Effector memory CD8-positive, alpha-beta T cell (primary cell): Measurements from ENCODE around the gene STT3B.

Source experiments
- ATAC-seq: fragments of 150-1000 bp; cut with Tn5 transposase; replicated peaks from 2 replicates; pipeline ENCODE4 v1.10.0; 2021; ENCODE audit warnings: mild to moderate bottlenecking, moderate library complexity
- DNase-seq, 3 experiments: peaks; one replicate each; pipeline ENCODE4 v3.0.0; 2021
- H3K27ac Mint-ChIP-seq, 2 donors: one replicate each; pipeline ENCODE4 v1.8.0; 2022; ENCODE audit warnings: mild to moderate bottlenecking in 2 of 2, mixed read lengths in 2 of 2, moderate library complexity in 2 of 2
- H3K27me3 Mint-ChIP-seq, 2 donors: one replicate each; pipeline ENCODE4 v1.8.0; 2022; ENCODE audit warnings: mixed read lengths in 2 of 2
- H3K36me3 Mint-ChIP-seq: one replicate; pipeline ENCODE4 v1.8.0; 2022; ENCODE audit warnings: mild to moderate bottlenecking, moderate library complexity, mixed read lengths; ENCODE audit not compliant: insufficient read depth
- H3K4me1 Mint-ChIP-seq, 2 donors: one replicate each; pipeline ENCODE4 v1.8.0; 2022; ENCODE audit warnings: low read depth in 2 of 2, mixed read lengths in 2 of 2
- H3K4me3 Mint-ChIP-seq, 2 donors: one replicate each; pipeline ENCODE4 v1.8.0; 2022; ENCODE audit warnings: mild to moderate bottlenecking in 2 of 2, mixed read lengths in 2 of 2, moderate library complexity in 2 of 2
- H3K9me3 Mint-ChIP-seq, 2 donors: one replicate each; pipeline ENCODE4 v1.8.0; 2022; ENCODE audit warnings: mixed read lengths in 2 of 2

STT3B gene

DNA sequence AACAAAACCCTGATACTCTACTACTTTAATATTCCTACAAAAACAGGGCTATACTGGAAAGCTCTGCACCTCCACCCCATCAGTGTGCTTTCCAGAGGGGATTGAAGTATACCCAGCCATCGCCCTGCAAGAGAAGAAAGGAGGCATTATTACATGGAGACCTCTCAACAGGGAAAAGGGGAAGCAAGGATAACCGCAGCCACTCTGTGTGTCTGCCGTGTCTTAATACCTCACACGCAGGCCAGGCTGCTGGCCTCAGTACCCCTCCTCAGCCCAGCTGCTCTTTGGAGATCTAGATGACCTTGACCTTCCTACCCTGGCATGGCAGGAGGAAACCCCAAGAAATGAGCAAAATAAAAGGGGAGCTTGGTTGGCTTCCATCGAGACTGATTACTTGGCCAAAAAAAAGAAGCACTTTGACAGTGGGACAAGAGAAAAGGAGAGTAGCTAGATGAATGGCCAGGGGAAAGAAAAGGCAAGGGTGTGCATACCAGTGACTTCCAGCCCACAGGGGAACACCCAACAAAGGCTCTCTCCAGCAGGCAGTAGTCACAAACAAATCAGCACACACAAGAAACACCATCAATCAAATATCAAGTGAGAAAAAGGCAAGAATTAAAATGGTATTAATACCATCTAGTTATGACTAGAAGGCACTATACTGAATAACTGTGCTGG is 129.4 kb downstream of the STT3B start:
- Mint-ChIP-seq H3K27ac (no peak overlapping the region), H3K27me3 (peaks cover 21 to 29% of the 10 kb centered on the region in 2 donors), H3K36me3 (no peaks in the 10 kb centered on the region), H3K4me1 (no peaks in the 10 kb centered on the region), H3K4me3 (no peak overlapping the region), H3K9me3 (peaks cover 5 to 11% of the 10 kb centered on the region in 2 donors)
- ATAC-seq, result no peak
- no peak for DNase-seq

DNA sequence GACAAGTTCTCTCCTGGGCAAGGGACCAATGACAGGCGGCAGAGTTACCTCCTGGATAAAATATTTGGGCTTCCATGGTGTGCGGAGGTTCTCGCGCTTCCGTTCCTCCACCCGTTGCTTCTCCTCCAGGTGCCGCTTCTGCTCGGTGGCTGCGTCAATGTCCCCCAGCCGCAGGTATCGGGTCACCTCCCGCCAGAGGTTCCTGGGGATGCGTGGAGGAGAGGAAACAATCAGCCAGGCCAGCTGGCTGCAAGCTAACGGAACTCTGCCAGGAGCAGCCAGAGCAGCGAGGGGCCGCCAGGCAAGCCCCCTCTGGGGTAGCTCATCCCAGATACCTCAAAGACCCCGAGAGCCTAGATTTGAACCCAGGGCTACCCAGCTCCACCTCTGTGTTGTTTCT is 131.3 kb downstream of the STT3B start:
- no peak for DNase-seq
- ATAC-seq, result no peak
- H3K27ac Mint-ChIP-seq, result no peak overlapping the region
- H3K4me1 Mint-ChIP-seq, result no peaks in the 10 kb centered on the region
- peaks cover 21 to 29% of the 10 kb centered on the region in 2 donors for H3K27me3 Mint-ChIP-seq
- no peaks in the 10 kb centered on the region for H3K9me3 Mint-ChIP-seq
- H3K36me3 Mint-ChIP-seq, result no peaks in the 10 kb centered on the region
- no peak overlapping the region for H3K4me3 Mint-ChIP-seq

GRCh38 chr3:31667582-31667981 is 134.9 kb downstream of the STT3B start:
- DNase-seq, result no peak
- H3K4me1 Mint-ChIP-seq, result no peaks in the 10 kb centered on the region
- H3K27me3 Mint-ChIP-seq, result peaks cover 21 to 44% of the 10 kb centered on the region in 2 donors

GRCh38 chr3:31668242-31668641 is 135.5 kb downstream of the STT3B start:
- Mint-ChIP-seq H3K4me1 (no peaks in the 10 kb centered on the region), H3K9me3 (no peaks in the 10 kb centered on the region), H3K4me3 (no peak overlapping the region), H3K36me3 (no peaks in the 10 kb centered on the region), H3K27me3 (peaks cover 18 to 40% of the 10 kb centered on the region in 2 donors), H3K27ac (no peak overlapping the region)
- no peak for ATAC-seq
- no peak for DNase-seq

More at GRCh38 chr3:31667582-31667981, 134.9 kb downstream of the STT3B start:
- Mint-ChIP-seq H3K4me3 (no peak overlapping the region), H3K27ac (no peak overlapping the region), H3K36me3 (no peaks in the 10 kb centered on the region), H3K9me3 (no peaks in the 10 kb centered on the region)
- no peak for ATAC-seq

DNA sequence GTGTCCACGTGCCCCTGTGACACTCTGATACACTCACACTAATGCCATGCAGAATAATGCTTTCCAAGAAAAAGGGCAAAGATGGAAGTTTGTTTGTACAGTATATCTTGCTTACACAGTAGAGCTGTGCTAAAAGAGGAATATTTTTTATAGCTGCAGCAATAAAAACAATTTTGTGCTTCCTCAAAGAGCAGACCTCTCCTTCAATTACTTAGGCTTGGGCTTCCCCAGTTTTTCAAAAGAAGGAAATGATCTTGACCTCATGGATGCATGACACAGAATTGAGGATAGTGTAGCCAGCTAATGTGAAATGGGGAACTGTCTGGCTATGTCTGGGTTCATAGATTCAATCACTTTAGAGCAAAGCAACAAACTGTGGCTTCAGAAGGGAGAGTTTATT is 137.4 kb downstream of the STT3B start:
- H3K27me3 Mint-ChIP-seq, result peaks cover 9 to 26% of the 10 kb centered on the region in 2 donors
- no peak for DNase-seq
- H3K9me3 Mint-ChIP-seq, result no peaks in the 10 kb centered on the region
- no peak overlapping the region for H3K4me3 Mint-ChIP-seq
- ATAC-seq, result no peak
- H3K27ac Mint-ChIP-seq, result no peak overlapping the region
- no peaks in the 10 kb centered on the region for H3K4me1 Mint-ChIP-seq
- no peaks in the 10 kb centered on the region for H3K36me3 Mint-ChIP-seq

DNA sequence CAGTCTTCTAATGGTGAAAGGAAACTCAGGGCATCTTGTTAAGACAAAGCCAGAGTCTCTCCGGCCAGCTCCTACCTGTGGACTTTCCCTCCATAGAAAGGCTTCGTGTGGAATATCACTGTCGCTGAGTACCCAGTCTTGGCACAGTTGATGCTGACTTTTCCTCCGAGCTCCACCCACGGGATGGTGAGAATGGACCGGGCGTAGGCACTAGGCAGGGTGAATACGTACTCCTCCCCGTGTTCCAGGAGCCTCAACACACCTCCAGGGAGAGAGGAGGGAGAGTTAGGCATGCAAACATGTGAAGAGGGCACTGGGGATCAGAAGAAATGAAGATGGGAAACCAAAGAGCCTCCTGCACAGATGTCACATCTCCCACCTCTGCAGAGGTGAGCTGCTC is 138.0 kb downstream of the STT3B start:
- DNase-seq (no peak), ATAC-seq (no peak)
- H3K27ac Mint-ChIP-seq, result no peak overlapping the region
- peaks cover 3 to 20% of the 10 kb centered on the region in 2 donors for H3K27me3 Mint-ChIP-seq
- no peak overlapping the region for H3K4me3 Mint-ChIP-seq
- no peaks in the 10 kb centered on the region for H3K4me1 Mint-ChIP-seq
- no peaks in the 10 kb centered on the region for H3K36me3 Mint-ChIP-seq
- H3K9me3 Mint-ChIP-seq, result no peaks in the 10 kb centered on the region

GRCh38 chr3:31671451-31671850 is 138.7 kb downstream of the STT3B start:
- Mint-ChIP-seq H3K27ac (no peak overlapping the region), H3K27me3 (peaks cover 0 to 15% of the 10 kb centered on the region in 2 donors), H3K4me3 (no peak overlapping the region), H3K36me3 (no peaks in the 10 kb centered on the region), H3K4me1 (no peaks in the 10 kb centered on the region), H3K9me3 (no peaks in the 10 kb centered on the region)
- DNase-seq, result no peak
- no peak for ATAC-seq

GRCh38 chr3:31671976-31672375 is 139.3 kb downstream of the STT3B start:
- Mint-ChIP-seq H3K9me3 (no peaks in the 10 kb centered on the region), H3K27me3 (peaks cover 0 to 15% of the 10 kb centered on the region in 2 donors), H3K4me1 (no peaks in the 10 kb centered on the region), H3K36me3 (no peaks in the 10 kb centered on the region), H3K27ac (no peak overlapping the region), H3K4me3 (no peak overlapping the region)
- ATAC-seq (no peak), DNase-seq (no peak)

GRCh38 chr3:31673950-31674349 is 141.2 kb downstream of the STT3B start:
- ATAC-seq (no peak), DNase-seq (no peak)
- Mint-ChIP-seq H3K27me3 (peaks cover 0 to 15% of the 10 kb centered on the region in 2 donors), H3K4me3 (no peak overlapping the region), H3K9me3 (no peaks in the 10 kb centered on the region), H3K27ac (no peak overlapping the region), H3K4me1 (no peaks in the 10 kb centered on the region), H3K36me3 (no peaks in the 10 kb centered on the region)

- Mint-ChIP-seq H3K4me1 (no peaks in the 10 kb centered on the region), H3K27ac (no peak overlapping the region)
These were observed 143.8 kb downstream of the STT3B start for GRCh38 chr3:31676556-31676955.

DNA sequence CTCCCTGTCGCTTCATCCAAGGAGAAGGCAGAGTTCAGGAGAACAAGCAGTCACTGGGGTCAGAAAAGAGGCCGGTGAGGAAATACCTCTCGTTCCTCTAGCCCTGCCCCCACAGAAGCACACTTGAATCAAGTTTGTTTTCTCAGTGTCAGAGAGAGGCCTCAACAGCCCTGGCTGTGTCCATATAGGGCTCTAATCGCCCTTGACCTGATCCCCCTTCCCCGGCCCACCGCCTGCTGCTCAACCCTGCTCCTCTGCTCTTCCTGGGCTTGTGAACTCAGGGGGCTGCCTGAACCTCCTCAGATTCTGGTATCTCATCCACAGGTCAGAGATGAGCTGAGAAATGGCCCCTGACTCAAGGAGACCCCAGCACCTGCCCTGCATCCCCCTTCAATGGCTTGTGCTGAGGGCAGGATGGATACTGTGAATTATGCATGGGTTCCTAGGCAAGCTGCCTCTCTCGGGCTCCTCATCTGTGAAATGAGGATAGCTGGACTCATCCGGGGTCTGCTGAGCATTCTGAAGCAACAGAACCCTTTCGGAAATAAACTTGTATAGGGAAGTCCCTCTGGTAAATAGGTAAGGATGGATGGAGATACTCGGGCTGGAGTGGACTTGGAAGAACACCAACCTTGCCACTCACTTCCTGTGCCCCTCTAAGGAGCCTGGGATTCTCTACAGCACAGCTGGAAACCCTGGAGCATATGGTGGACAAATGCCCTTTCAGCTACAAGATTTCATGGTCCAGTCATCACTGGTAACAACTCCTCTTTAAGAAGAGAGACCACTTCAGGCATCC is 147.5 kb downstream of the STT3B start:
- Mint-ChIP-seq H3K27ac (no peak overlapping the region), H3K36me3 (no peaks in the 10 kb centered on the region), H3K4me1 (no peaks in the 10 kb centered on the region), H3K9me3 (no peaks in the 10 kb centered on the region), H3K27me3 (peaks cover 19 to 27% of the 10 kb centered on the region in 2 donors), H3K4me3 (no peak overlapping the region)
- DNase-seq (no peak), ATAC-seq (no peak)

More at GRCh38 chr3:31676556-31676955, 143.8 kb downstream of the STT3B start:
- ATAC-seq (no peak), DNase-seq (no peak)
- Mint-ChIP-seq H3K27me3 (no peaks in the 10 kb centered on the region), H3K9me3 (no peaks in the 10 kb centered on the region), H3K4me3 (no peak overlapping the region), H3K36me3 (no peaks in the 10 kb centered on the region)
